H1 (cell line): ENCODE measurements around the gene ZC3H18. TPM values are rescaled to one million over a fixed set of nuclear protein-coding genes. Genes with fewer than 3 reads are reported as not detected.

Experiments
- CTCF ChIA-PET: fragments of 300-600 bp; sonication (Branson Sonifier 250); formaldehyde crosslinking; loops from one replicate; lab custom pipeline; 2021; ENCODE audit not compliant: partially characterized antibody; lab: Charles Lee
- POLR2A ChIA-PET: fragments of 300-600 bp; sonication (Branson Sonifier 250); formaldehyde crosslinking; loops from one replicate; lab custom pipeline; 2021; ENCODE audit warnings: inconsistent platforms; ENCODE audit not compliant: partially characterized antibody; lab: Charles Lee
- DNase-seq, 2 experiments: peaks; one replicate each; pipeline versions ENCODE4 v3.0.0 to v3.0.0-alpha.2; 2010 to 2022; ENCODE audit warnings: low spot score in 2 of 2, low read depth in 1 of 2, mixed read lengths in 1 of 2
- FAIRE-seq: peaks from 2 replicates; lab custom pipeline; 2011; peaks lifted over from hg19 to GRCh38; lab: Jason Lieb, UNC
- H2AFZ ChIP-seq: 2 replicates; pipeline ENCODE4 v1.8.1; 2012; ENCODE audit warnings: low read length, inconsistent platforms
- H2AK5ac ChIP-seq: 2 replicates; pipeline ENCODE4 v1.6.1; 2013; ENCODE audit warnings: low read depth, low read length
- H2BK120ac ChIP-seq: replicated peaks from 2 replicates; pipeline ENCODE3; 2013; ENCODE audit warnings: low read depth, low read length, inconsistent platforms
- H2BK12ac ChIP-seq: 2 replicates; pipeline ENCODE4 v1.6.1; 2013; ENCODE audit warnings: low read depth, low read length
- H2BK15ac ChIP-seq: 2 replicates; pipeline ENCODE4 v1.6.1; 2013; ENCODE audit warnings: low read length
- H2BK20ac ChIP-seq: 2 replicates; pipeline ENCODE4 v1.6.1; 2013; ENCODE audit warnings: low read length
- H2BK5ac ChIP-seq: 2 replicates; pipeline ENCODE4 v1.6.1; 2013; ENCODE audit warnings: low read depth, low read length
- H3K14ac ChIP-seq: 2 replicates; pipeline ENCODE4 v1.6.1; 2013; ENCODE audit warnings: inconsistent platforms; ENCODE audit not compliant: insufficient read length
- H3K18ac ChIP-seq: 2 replicates; pipeline ENCODE4 v1.6.1; 2013; ENCODE audit warnings: low read length; ENCODE audit errors: extremely low read depth
- H3K23ac ChIP-seq: 2 replicates; pipeline ENCODE4 v1.6.1; 2013; ENCODE audit warnings: inconsistent platforms; ENCODE audit not compliant: insufficient read length
- H3K23me2 ChIP-seq: 2 replicates; pipeline ENCODE4 v1.6.1; 2013; ENCODE audit warnings: low read depth, low read length
- H3K27ac ChIP-seq: 2 replicates; pipeline ENCODE4 v1.6.1; 2011; ENCODE audit warnings: low read depth, low read length, inconsistent platforms
- H3K27me3 ChIP-seq, 4 experiments: replicated peaks in 1 of 4; 1 replicate in 1 of 4; 2 replicates in 3 of 4; pipeline versions ENCODE4 v1.6.1 to v1.8.1; 2011 to 2013; ENCODE audit warnings: low read length in 3 of 4, mild to moderate bottlenecking in 3 of 4, inconsistent platforms in 2 of 4, mixed read lengths in 2 of 4, moderate library complexity in 1 of 4; ENCODE audit not compliant: control insufficient read depth in 3 of 4, insufficient read depth in 3 of 4; ENCODE audit errors: extremely low read depth in 1 of 4
- H3K36me3 ChIP-seq, 4 experiments: 2 replicates each; pipeline versions ENCODE4 v1.6.1 to v1.8.1; 2011 to 2013; ENCODE audit warnings: mild to moderate bottlenecking in 4 of 4, low read length in 3 of 4, moderate library complexity in 2 of 4, control low read depth in 1 of 4, inconsistent platforms in 1 of 4; ENCODE audit not compliant: insufficient read depth in 4 of 4, control insufficient read depth in 2 of 4
- H3K4ac ChIP-seq: replicated peaks from 2 replicates; pipeline ENCODE3; 2013; ENCODE audit warnings: low read length, low read depth, mixed read lengths, inconsistent platforms; ENCODE audit not compliant: insufficient read length
- H3K4me1 ChIP-seq, 4 experiments: replicated peaks in 1 of 4; 1 replicate in 1 of 4; 2 replicates in 3 of 4; pipeline versions ENCODE4 v1.6.1 to v1.8.1; 2011 to 2013; ENCODE audit warnings: low read length in 3 of 4, inconsistent platforms in 2 of 4, mixed read lengths in 1 of 4; ENCODE audit not compliant: insufficient read depth in 4 of 4, control insufficient read depth in 3 of 4
- H3K4me2 ChIP-seq, 2 experiments: 2 replicates each; pipeline versions ENCODE4 v1.6.1 to v1.8.1; 2011 to 2013; ENCODE audit warnings: low read depth in 2 of 2, low read length in 2 of 2, control low read depth in 1 of 2, inconsistent platforms in 1 of 2, mild to moderate bottlenecking in 1 of 2; ENCODE audit not compliant: insufficient read depth in 1 of 2
- H3K4me3 ChIP-seq, 4 experiments: fragments of 200-600, 300-600 bp in 1 of 4; sonication (generic), shearing (Covaris generic), sonication (Bioruptor Twin) in 1 of 4; 2 replicates each; pipeline versions ENCODE4 v1.5.1 to v1.8.1; 2011 to 2016; ENCODE audit warnings: low read length in 4 of 4, low read depth in 3 of 4, control low read depth in 2 of 4, inconsistent platforms in 2 of 4, mild to moderate bottlenecking in 2 of 4, mixed read lengths in 1 of 4, moderate library complexity in 1 of 4; ENCODE audit not compliant: insufficient read depth in 2 of 4; ENCODE audit errors: extremely low read depth in 1 of 4
- H3K56ac ChIP-seq: replicated peaks from 2 replicates; pipeline ENCODE3; 2013; ENCODE audit warnings: low read depth, mild to moderate bottlenecking, mixed read lengths, low read length, inconsistent platforms; ENCODE audit not compliant: insufficient read length
- H3K79me1 ChIP-seq: 2 replicates; pipeline ENCODE4 v1.6.1; 2013; ENCODE audit warnings: low read depth, low read length, control low read depth
- H3K79me2 ChIP-seq, 2 experiments: 2 replicates each; pipeline versions ENCODE4 v1.6.1 to v1.8.1; 2012 to 2013; ENCODE audit warnings: low read length in 2 of 2, mild to moderate bottlenecking in 2 of 2, inconsistent platforms in 1 of 2; ENCODE audit not compliant: insufficient read depth in 2 of 2, control insufficient read depth in 1 of 2
- H3K9ac ChIP-seq, 4 experiments: replicated peaks in 1 of 4; 1 replicate in 1 of 4; 2 replicates in 3 of 4; pipeline versions ENCODE4 v1.6.1 to v1.8.1; 2011 to 2013; ENCODE audit warnings: low read depth in 3 of 4, low read length in 3 of 4, control low read depth in 2 of 4, mild to moderate bottlenecking in 2 of 4, moderate library complexity in 2 of 4, inconsistent platforms in 1 of 4; ENCODE audit errors: extremely low read depth in 1 of 4
- H3K9me3 ChIP-seq, 2 experiments: 2 replicates each; pipeline versions ENCODE4 v1.6.1 to v1.8.1; 2012 to 2013; ENCODE audit warnings: mild to moderate bottlenecking in 2 of 2, moderate library complexity in 2 of 2, control low read depth in 1 of 2, inconsistent platforms in 1 of 2, low read depth in 1 of 2, low read length in 1 of 2, mixed read lengths in 1 of 2; ENCODE audit not compliant: insufficient read depth in 2 of 2
- H4K20me1 ChIP-seq, 2 experiments: replicated peaks in 1 of 2; 2 replicates each; pipeline versions ENCODE3 to v1.8.1; 2011 to 2013; ENCODE audit warnings: inconsistent platforms in 2 of 2, low read length in 2 of 2, mild to moderate bottlenecking in 1 of 2; ENCODE audit not compliant: insufficient read depth in 2 of 2, control insufficient read depth in 1 of 2
- H4K5ac ChIP-seq: 2 replicates; pipeline ENCODE4 v1.6.1; 2013; ENCODE audit warnings: low read length, low read depth, mixed read lengths, inconsistent platforms; ENCODE audit not compliant: insufficient read length
- H4K8ac ChIP-seq: 2 replicates; pipeline ENCODE4 v1.8.0; 2013; ENCODE audit warnings: mild to moderate bottlenecking, moderate library complexity, low read length, inconsistent platforms; ENCODE audit not compliant: insufficient read depth; ENCODE audit errors: extremely low read depth
- H4K91ac ChIP-seq: replicated peaks from 2 replicates; pipeline ENCODE3; 2013; ENCODE audit warnings: low read length, mixed read lengths, inconsistent platforms; ENCODE audit not compliant: insufficient read length
- CTCF ChIP-seq, 3 experiments: IDR thresholded peaks; 1 replicate in 2 of 3; 2 replicates in 1 of 3; pipeline versions ENCODE4 v1.5.1 to v1.6.1; 2011; ENCODE audit warnings: low read length in 3 of 3, mild to moderate bottlenecking in 3 of 3, inconsistent platforms in 2 of 3, low read depth in 1 of 3, moderate library complexity in 1 of 3; ENCODE audit not compliant: insufficient read depth in 1 of 3; ENCODE audit errors: control extremely low read depth in 1 of 3
- SUZ12 ChIP-seq: fragments of 200-600 bp; sonication (generic); IDR thresholded peaks from 2 replicates; pipeline ENCODE4 v1.6.1; 2012; ENCODE audit warnings: mild to moderate bottlenecking, inconsistent platforms, low read length, moderate library complexity, mixed read lengths
- WGBS, 2 experiments: shearing (Covaris generic) in 1 of 2; methylation state at CpG; one replicate each; pipeline versions ENCODE4 v1.1.6 to v1.1.7; 2013 to 2015; ENCODE audit warnings: low lambda C conversion rate in 2 of 2, mixed read lengths in 2 of 2, inconsistent platforms in 1 of 2, low coverage in 1 of 2, missing lambda C conversion rate in 1 of 2; ENCODE audit not compliant: insufficient replicate concordance in 2 of 2, insufficient coverage in 1 of 2, insufficient read length in 1 of 2; ENCODE audit errors: extremely low coverage in 1 of 2, missing lambda C conversion rate in 1 of 2; 5-methylcytosine and 5-hydroxymethylcytosine counted together
- polyA plus RNA-seq, 7 experiments: library from polyadenylated mRNA; depleted of rRNA in 3 of 7; stranded (reverse) in 5 of 7; unstranded in 2 of 7; fragments of >200 nt in 5 of 7; fragments of 200-250 nt in 2 of 7; gene quantifications; 1 replicate in 5 of 7; 2 replicates in 1 of 7; 4 replicates in 1 of 7; pipeline versions ENCODE4 v1.2.1 to v1.2.3, GENCODE V29; 2011 to 2013; ENCODE audit warnings: missing spikeins in 2 of 7, mixed read lengths in 2 of 7
- total RNA-seq: library from RNA; stranded (reverse); fragmentation: NEBNext Ultra II Directional; extraction: Animal tissue kit (Norgen Biotek cat#: 25700); gene quantifications from 2 replicates; pipeline ENCODE4 v1.2.1, GENCODE V29; 2021

Gene ZC3H18
- total and polyA plus RNA-seq, 2 of the 8 experiments (the other 6 are each of a cell fraction or from before 2014, with no cell fraction given) = 12.1 to 73.2 TPM

GRCh38 chr16:88613293-88613692 lies 43.1 kb downstream of the ZC3H18 start:
- Histone ChIP-seq H2BK12ac (no peak overlapping the region), H3K14ac (no peak overlapping the region), H4K20me1 (peaks cover 12 to 27% of the 10 kb centered on the region in 2 experiments), H2BK20ac (no peak overlapping the region), H3K23me2 (peaks cover 5% of the 10 kb centered on the region; the same call in 1 of the 2 replicates), H2BK15ac (no peak overlapping the region), H3K4ac (no peak overlapping the region), H3K4me3 (no peak overlapping the region), H3K36me3 (peaks cover 0 to 7% (median 4%) of the 10 kb centered on the region in 4 experiments; a peak in 4 of 8 replicates), H4K5ac (no peak overlapping the region), H3K56ac (no peak overlapping the region), H3K23ac (no peak overlapping the region), H3K79me2 (peaks cover 0 to 11% of the 10 kb centered on the region in 2 experiments; a peak in 1 of 4 replicates), H2AK5ac (no peak overlapping the region), H3K27me3 (no peaks in the 10 kb centered on the region), H2AFZ (no peak overlapping the region), H3K18ac (no peak overlapping the region), H3K9ac (no peak overlapping the region), H3K27ac (no peak overlapping the region), H2BK5ac (no peak overlapping the region), H4K8ac (no peak overlapping the region), H4K91ac (no peak overlapping the region)
- CTCF ChIA-PET = interaction anchor here (0.6 to 6.1 kb wide), 8 partner anchors 15 to 578 kb away, joined by 3 to 89 read pairs (median 4); no protein-coding TSS in a partner anchor
- DNase-seq = no peak
- POLR2A ChIA-PET = no interaction called here
- FAIRE-seq = no peak
- WGBS, 2 experiments = 90% methylated on average over 10 of the region's 10 CpGs; no CpG with 5 or more reads in 1 of the 2 experiments
- TF ChIP-seq SUZ12 = no peak
- peak in 2 of 3 experiments; percentile 23 to 30; a peak in 2 of 4 replicates for TF ChIP-seq CTCF (IDR thresholded peaks at IDR 0.05; ENCODE audit: control extremely low read depth in 1 of 3, insufficient read depth in 1 of 3, low read depth in 1 of 3, low read length in 3 of 3)
- TF ChIP-seq, all 59 proteins: peak for 1
- Histone ChIP-seq H3K79me1 (peaks cover 16% of the 10 kb centered on the region), H3K9me3 (no peaks in the 10 kb centered on the region), H2BK120ac (no peak overlapping the region), H3K4me2 (no peak overlapping the region), H3K4me1 (peaks cover 0 to 10% (median 7%) of the 10 kb centered on the region in 4 experiments; a peak in 3 of 7 replicates)
